GM19099 (cell line): Measurements from ENCODE around the gene UNC13A.
A peak's percentile ranks its signal among the peaks of the same experiment; 100 is the strongest.

ENCODE experiments used
- POLR2A ChIP-seq: IDR thresholded peaks from 3 replicates; pipeline ENCODE4 v1.6.1; 2011; ENCODE audit warnings: low read depth; ENCODE audit not compliant: insufficient read length; ENCODE audit errors: extremely low read depth

Gene UNC13A

DNA sequence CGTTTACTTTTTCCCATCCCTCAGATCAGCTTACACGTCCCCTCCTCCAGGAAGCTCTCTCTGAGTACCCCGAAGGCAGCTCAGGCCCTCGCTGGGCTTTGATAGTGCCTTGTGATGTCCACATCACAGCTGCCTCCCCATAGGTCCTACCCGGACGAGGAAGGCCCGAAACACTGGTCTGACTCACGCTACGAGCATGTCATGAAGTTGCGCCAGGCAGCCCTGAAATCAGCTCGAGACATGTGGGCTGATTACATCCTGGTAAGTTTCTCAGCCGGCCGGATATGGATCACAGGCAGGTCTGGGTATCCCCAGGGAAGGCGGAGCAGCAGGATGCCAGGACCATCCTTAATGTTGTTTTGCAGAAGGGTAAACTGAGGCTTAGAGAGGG, 128.0 kb downstream of the UNC13A start:
- no peak for TF ChIP-seq POLR2A

DNA sequence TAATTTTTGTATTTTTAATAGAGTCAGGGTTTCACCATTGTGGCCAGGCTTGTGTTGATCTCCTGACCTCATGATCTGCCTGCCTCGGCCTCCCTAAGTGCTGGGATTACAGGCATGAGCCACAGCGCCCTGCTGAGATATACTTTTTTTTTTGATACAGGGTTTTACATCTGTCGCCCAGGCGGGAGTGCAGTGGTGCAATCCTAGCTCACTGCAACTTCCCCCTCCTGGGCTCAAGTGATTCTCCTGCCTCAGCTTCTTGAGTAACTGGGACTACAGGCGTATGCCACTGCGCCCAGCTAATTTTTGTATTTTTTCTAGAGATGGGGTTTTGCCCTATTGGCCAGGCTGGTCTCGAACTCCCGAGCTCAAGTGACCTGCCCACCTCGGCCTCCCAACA, 130.7 kb downstream of the UNC13A start:
- TF ChIP-seq POLR2A = no peak

DNA sequence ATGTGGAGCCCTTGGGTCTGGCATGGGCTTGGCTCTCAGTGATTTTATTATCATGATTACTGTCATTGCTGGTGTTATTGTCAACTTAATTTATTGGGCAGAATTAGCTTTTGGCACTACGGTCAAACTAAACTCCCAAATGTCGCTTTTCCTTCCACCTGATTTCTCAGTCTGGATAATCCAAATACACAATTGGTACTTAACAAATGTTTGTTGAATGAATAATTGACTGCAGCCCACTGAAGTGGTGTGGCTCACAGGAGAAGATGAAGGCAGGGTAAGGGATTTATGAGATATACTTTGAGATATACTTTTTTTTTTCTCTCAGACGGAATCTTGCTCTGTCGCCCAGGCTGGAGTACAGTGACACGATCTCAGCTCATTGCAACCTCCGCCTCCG, 131.2 kb downstream of the UNC13A start:
- TF ChIP-seq POLR2A = no peak

DNA sequence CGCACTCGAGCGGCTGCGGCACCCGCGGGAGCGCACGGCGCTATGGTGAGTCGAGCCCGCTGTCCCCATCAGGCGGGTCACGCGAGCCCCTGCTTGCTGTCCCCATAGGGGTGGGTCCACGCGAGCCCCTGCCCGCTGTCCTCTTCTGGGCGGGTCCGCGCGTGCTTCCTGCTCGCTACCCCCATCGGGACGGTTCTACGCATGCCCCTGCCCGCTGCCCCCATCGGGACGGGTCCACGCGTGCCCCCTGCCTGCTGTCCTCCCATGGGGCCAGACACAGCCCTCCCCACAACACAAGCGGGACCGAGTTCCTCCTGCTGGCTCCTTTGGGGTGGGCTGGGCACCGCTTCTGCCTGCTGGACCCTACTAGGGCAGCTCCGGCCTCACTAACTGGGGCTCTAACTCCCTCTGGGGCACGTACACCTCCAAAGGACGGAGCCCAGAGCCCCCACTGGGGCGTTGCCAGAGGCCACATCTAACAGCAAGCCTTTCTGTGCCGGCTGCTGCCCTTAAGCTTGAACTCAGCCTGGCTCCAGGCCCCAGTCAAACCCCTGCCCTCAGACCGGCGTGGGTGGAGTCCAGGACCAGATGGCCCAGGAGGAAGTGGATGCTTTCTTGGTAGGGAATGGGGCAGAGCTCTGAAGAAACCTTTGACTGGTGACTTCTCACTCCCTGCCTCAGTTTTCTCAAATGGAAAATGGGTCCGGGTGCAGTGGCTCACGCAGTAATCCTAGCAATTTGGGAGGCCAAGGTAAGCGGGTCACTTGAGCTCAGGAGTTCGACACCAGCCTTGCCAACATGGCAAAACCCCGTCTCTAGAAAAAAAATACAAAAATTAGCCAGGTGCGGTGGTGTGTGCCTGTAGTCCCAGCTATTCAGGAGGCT, 132.0 kb downstream of the UNC13A start:
- TF ChIP-seq POLR2A = no peak

DNA sequence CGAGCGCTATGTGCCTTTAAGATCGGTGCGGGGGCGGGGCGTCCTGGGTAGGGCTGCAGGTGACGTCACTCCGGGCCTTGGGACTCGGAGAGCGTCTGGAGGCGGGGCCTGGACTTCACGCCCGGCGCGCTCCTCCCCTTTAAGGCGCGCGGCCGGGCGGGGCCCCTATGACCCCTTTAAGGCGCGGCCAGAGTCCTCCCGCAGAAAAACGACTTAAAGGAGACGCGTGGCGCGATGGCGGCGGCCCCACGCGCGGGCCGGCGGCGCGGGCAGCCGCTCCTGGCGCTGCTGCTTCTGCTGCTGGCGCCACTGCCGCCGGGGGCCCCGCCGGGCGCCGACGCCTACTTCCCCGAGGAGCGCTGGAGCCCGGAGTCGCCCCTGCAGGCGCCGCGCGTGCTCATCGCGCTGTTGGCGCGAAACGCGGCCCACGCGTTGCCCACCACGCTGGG, 132.7 kb downstream of the UNC13A start, which contains the start of gene COLGALT1:
COLGALT1 (plus strand) TSS at position 170 of the 449 bp plus-strand sequence; CDS start at position 235, 65 bp downstream.
- peak; percentile 50 for TF ChIP-seq POLR2A

DNA sequence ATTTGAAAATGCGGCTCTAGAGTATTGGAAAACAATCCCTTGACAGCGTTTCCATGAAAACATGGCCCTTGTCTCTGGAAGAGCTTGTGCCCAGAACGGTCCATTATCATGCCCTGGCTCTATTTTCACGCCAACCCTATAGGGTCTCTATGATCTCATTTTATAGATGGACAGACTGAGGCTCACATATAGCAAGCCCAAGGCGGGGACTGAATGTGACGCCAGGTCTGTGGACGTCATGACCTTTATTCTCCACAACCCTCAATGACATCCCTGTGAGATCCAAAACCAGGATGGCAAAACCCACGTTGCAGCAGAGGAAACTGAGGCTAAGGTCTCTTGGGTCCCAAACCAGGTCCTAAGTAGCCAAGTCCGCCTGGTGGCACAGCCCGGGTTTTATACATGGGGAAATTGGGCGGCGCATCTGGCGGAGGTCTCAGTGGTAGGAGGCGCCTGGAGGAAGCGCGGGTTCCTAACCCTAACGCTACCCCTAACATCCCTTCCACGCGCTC, 133.1 kb downstream of the UNC13A start:
- TF ChIP-seq POLR2A = no peak

DNA sequence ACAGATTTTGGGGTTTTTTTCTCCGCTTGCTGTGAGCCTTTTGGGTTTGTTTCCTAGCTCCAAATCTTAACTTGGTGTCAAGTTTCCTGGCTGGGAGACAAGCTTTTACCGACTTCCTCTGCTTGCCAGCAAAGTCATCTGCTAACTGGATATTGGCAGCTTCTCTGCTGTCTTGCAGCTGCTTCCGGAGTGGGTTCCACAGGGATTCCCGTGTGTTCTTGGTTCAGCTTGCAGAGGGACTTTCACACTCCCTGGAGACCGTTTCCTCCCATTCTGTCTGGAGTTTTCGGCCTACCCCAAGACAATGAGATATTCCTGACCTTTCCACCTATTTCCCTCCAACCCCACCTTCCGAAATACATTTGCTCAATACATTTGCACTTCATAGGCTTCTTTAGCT, 134.9 kb downstream of the UNC13A start:
- no peak for TF ChIP-seq POLR2A
